IMR-90 (cell line): Measurements from ENCODE around the gene MFSD2B. TPM values are rescaled to one million over a fixed set of nuclear protein-coding genes. Genes with fewer than 3 reads are reported as not detected.

Experiments used
- ATAC-seq: fragments of 200-7000 bp; cut with Tn5 transposase; 2 replicates; pipeline ENCODE4 v1.9.1; 2020; ENCODE audit warnings: low read depth, mild to moderate bottlenecking, moderate library complexity
- BruUV-seq: library from RNA; stranded (reverse); fragments of 400-500 nt; replicated peaks from 2 replicates; lab custom pipeline; 2021; lab: Mats Ljungman, UMichigan
- CTCF ChIA-PET: fragments of 300-600 bp; formaldehyde crosslinking; extraction: SDS; loops from one replicate; lab custom pipeline; 2021; ENCODE audit warnings: antibody characterized with exemption; lab: Yijun Ruan, JAX
- POLR2A ChIA-PET: fragments of 300-600 bp; sonication (Branson Sonifier 250); formaldehyde crosslinking; loops from one replicate; lab custom pipeline; 2022; ENCODE audit warnings: antibody characterized with exemption; ENCODE audit not compliant: unreplicated experiment; lab: Charles Lee
- DNase-seq: peaks from one replicate; pipeline ENCODE4 v3.0.0; 2013
- H2AFZ ChIP-seq: replicated peaks from 2 replicates; pipeline ENCODE3; 2013; ENCODE audit warnings: low read length, mild to moderate bottlenecking; ENCODE audit not compliant: poor library complexity
- H2AK5ac ChIP-seq: 2 replicates; pipeline ENCODE4 v1.6.1; 2013; ENCODE audit warnings: low read depth, low read length, inconsistent platforms
- H2AK9ac ChIP-seq: replicated peaks from 2 replicates; pipeline ENCODE3; 2013; ENCODE audit warnings: mild to moderate bottlenecking, low read depth, low read length, moderate library complexity; ENCODE audit not compliant: poor library complexity
- H2BK120ac ChIP-seq: 2 replicates; pipeline ENCODE4 v1.6.1; 2013; ENCODE audit warnings: low read depth, low read length, inconsistent platforms
- H2BK15ac ChIP-seq: 3 replicates; pipeline ENCODE4 v1.6.1; 2013; ENCODE audit warnings: low read depth, low read length, inconsistent platforms
- H2BK20ac ChIP-seq: 2 replicates; pipeline ENCODE4 v1.6.1; 2013; ENCODE audit warnings: low read depth, mild to moderate bottlenecking, inconsistent platforms, low read length, moderate library complexity
- H2BK5ac ChIP-seq: 2 replicates; pipeline ENCODE4 v1.6.1; 2013; ENCODE audit warnings: mild to moderate bottlenecking, low read depth, low read length, inconsistent platforms; ENCODE audit not compliant: poor library complexity, severe bottlenecking
- H3K14ac ChIP-seq: replicated peaks from 2 replicates; pipeline ENCODE4 v1.6.1; 2013; ENCODE audit warnings: low read depth, low read length, inconsistent platforms
- H3K18ac ChIP-seq: 2 replicates; pipeline ENCODE4 v1.6.1; 2013; ENCODE audit warnings: low read depth, low read length, control low read depth
- H3K23ac ChIP-seq: 2 replicates; pipeline ENCODE4 v1.6.1; 2013; ENCODE audit warnings: low read depth, low read length, inconsistent platforms
- H3K27ac ChIP-seq: 2 replicates; pipeline ENCODE4 v1.5.1; 2013; ENCODE audit warnings: mild to moderate bottlenecking, control low read depth, low read length; ENCODE audit not compliant: insufficient read depth
- H3K27me3 ChIP-seq: 2 replicates; pipeline ENCODE4 v1.6.1; 2013; ENCODE audit warnings: low read length; ENCODE audit not compliant: control insufficient read depth, insufficient read depth
- H3K36me3 ChIP-seq: 2 replicates; pipeline ENCODE4 v1.6.1; 2013; ENCODE audit warnings: low read length, mixed read lengths; ENCODE audit not compliant: control insufficient read depth, insufficient read depth
- H3K4ac ChIP-seq: 2 replicates; pipeline ENCODE4 v1.6.1; 2013; ENCODE audit warnings: low read depth, low read length, inconsistent platforms
- H3K4me1 ChIP-seq: 2 replicates; pipeline ENCODE4 v1.6.1; 2013; ENCODE audit warnings: low read length, mixed read lengths; ENCODE audit not compliant: control insufficient read depth, insufficient read depth
- H3K4me2 ChIP-seq: 2 replicates; pipeline ENCODE4 v1.6.1; 2013; ENCODE audit warnings: low read depth, mild to moderate bottlenecking, control low read depth, low read length, moderate library complexity
- H3K4me3 ChIP-seq: 2 replicates; pipeline ENCODE4 v1.5.1; 2013; ENCODE audit warnings: low read depth, mild to moderate bottlenecking, control low read depth, low read length, moderate library complexity; ENCODE audit not compliant: insufficient read depth
- H3K56ac ChIP-seq: 2 replicates; pipeline ENCODE4 v1.6.1; 2013; ENCODE audit warnings: low read length, inconsistent platforms; ENCODE audit not compliant: insufficient read depth; ENCODE audit errors: extremely low read depth
- H3K79me1 ChIP-seq, 2 experiments: 2 replicates each; pipeline ENCODE4 v1.6.1; 2013; ENCODE audit warnings: low read length in 2 of 2, inconsistent platforms in 1 of 2, low read depth in 1 of 2
- H3K9ac ChIP-seq: 2 replicates; pipeline ENCODE4 v1.6.1; 2013; ENCODE audit warnings: low read depth, low read length, control low read depth
- H3K9me1 ChIP-seq: 2 replicates; pipeline ENCODE4 v1.6.1; 2013; ENCODE audit warnings: low read length, inconsistent platforms; ENCODE audit not compliant: insufficient read depth
- H3K9me3 ChIP-seq: 2 replicates; pipeline ENCODE4 v1.6.1; 2013; ENCODE audit warnings: low read length; ENCODE audit not compliant: control insufficient read depth, insufficient read depth
- H4K20me1 ChIP-seq: 2 replicates; pipeline ENCODE4 v1.6.1; 2013; ENCODE audit warnings: low read length, inconsistent platforms; ENCODE audit not compliant: insufficient read depth
- H4K5ac ChIP-seq: 2 replicates; pipeline ENCODE4 v1.6.1; 2013; ENCODE audit warnings: mild to moderate bottlenecking, low read depth, low read length, control low read depth
- H4K8ac ChIP-seq, 2 experiments: 2 replicates each; pipeline ENCODE4 v1.6.1; 2013; ENCODE audit warnings: low read depth in 2 of 2, low read length in 2 of 2, control low read depth in 1 of 2, inconsistent platforms in 1 of 2
- H4K91ac ChIP-seq: 2 replicates; pipeline ENCODE4 v1.6.1; 2013; ENCODE audit warnings: low read depth, low read length, inconsistent platforms; ENCODE audit not compliant: insufficient read depth
- BHLHE40 ChIP-seq: fragments of 150-350 bp; IDR thresholded peaks from 2 replicates; pipeline ENCODE4 v1.6.1; 2016; ENCODE audit warnings: mild to moderate bottlenecking, low read depth, low read length
- FOS ChIP-seq: fragments of 150-350 bp; IDR thresholded peaks from 2 replicates; pipeline ENCODE4 v1.6.1; 2016; ENCODE audit warnings: low read depth, low read length
- MXI1 ChIP-seq: IDR thresholded peaks from 2 replicates; pipeline ENCODE4 v1.6.1; 2012; ENCODE audit warnings: low read depth, mild to moderate bottlenecking, low read length, moderate library complexity, borderline replicate concordance
- NFE2L2 ChIP-seq: fragments of 150-350 bp; IDR thresholded peaks from 2 replicates; pipeline ENCODE4 v1.6.1; 2016; ENCODE audit warnings: low read depth, mild to moderate bottlenecking, low read length
- WGBS, 2 experiments: methylation state at CpG; one replicate each; pipeline versions ENCODE4 v1.1.5 to v1.1.7; 2013; ENCODE audit warnings: missing lambda C conversion rate in 2 of 2; ENCODE audit not compliant: insufficient read length in 1 of 2; ENCODE audit errors: extremely low coverage in 2 of 2; 5-methylcytosine and 5-hydroxymethylcytosine counted together
- dilution Hi-C: fragments of 300-500 bp; cut with HindIII; formaldehyde crosslinking; loops from one replicate; pipeline ENCODE4 v1.14.3; 2018; ENCODE audit warnings: low sequenced_read_pairs; ENCODE audit not compliant: unreplicated experiment
- in situ Hi-C: fragments of 300-500 bp; cut with MboI; formaldehyde crosslinking; loops from 3 replicates; pipeline ENCODE4 v1.14.3; 2019; ENCODE audit warnings: low sequenced_read_pairs, inconsistent platforms, mixed read lengths
- intact Hi-C: fragments of 100-400 bp; cut with micrococcal nuclease; formaldehyde crosslinking; loops from 2 replicates; pipeline ENCODE4 v1.10.0; 2022
- polyA plus RNA-seq, 3 experiments: library from polyadenylated mRNA; depleted of rRNA; stranded (reverse); fragments of >200 nt; gene quantifications; 2 replicates each; pipeline ENCODE4 v1.2.3, GENCODE V29; 2012; ENCODE audit warnings: low replicate concordance in 1 of 3
- total RNA-seq: library from RNA; depleted of rRNA; stranded (reverse); fragments of >200 nt; gene quantifications from 2 replicates; pipeline ENCODE4 v1.2.3, GENCODE V29; 2012
- TF ChIP-seq, protein P1 (sequence below): fragments of 150-350 bp; IDR thresholded peaks from 2 replicates; pipeline ENCODE4 v1.6.1; 2016; ENCODE audit warnings: low read depth, mild to moderate bottlenecking, low read length, moderate library complexity, borderline replicate concordance
- TF ChIP-seq, protein P2 (sequence below): fragments of 150-350 bp; IDR thresholded peaks from 2 replicates; pipeline ENCODE4 v1.6.1; 2017; ENCODE audit warnings: mild to moderate bottlenecking, antibody characterized with exemption, low read length, low read depth

The MFSD2B gene
- total and polyA plus RNA-seq, 2 of the 4 experiments (the other 2 are of a cell fraction), result 0.05 TPM; not detected in 1

DNA sequence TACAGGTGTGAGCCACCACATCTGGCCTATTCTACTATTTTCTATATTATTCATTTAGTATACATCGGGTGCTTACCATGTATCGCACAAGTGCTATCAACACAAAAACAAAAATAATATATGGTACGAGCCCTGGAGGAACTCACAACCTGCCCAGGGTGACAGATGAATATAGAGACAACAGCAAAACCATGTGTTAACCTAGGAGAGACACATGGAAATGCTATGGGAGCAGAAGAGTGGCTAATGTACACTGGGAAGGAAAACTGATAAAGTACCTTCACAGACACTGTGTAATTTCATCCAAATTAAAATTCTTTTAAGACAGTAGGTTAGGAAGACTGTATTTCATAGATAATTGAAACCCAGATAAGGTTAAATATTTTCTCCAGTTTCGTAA lies 62.4 kb downstream of the MFSD2B start:
- Histone ChIP-seq H2BK120ac (no peak overlapping the region), H3K56ac (no peak overlapping the region), H2AK9ac (no peak overlapping the region), H3K4me1 (0 out of 2 replicates have a peak, but pooled peaks cover 2% of the 10 kb centered on the region), H3K9me3 (no peaks in the 10 kb centered on the region), H4K8ac (no peak overlapping the region), H3K4ac (no peak overlapping the region), H4K5ac (no peak overlapping the region), H3K27me3 (no peaks in the 10 kb centered on the region), H3K79me1 (peaks cover 30 to 42% of the 10 kb centered on the region in 2 experiments), H3K4me2 (no peak overlapping the region), H3K23ac (no peak overlapping the region), H2BK20ac (no peak overlapping the region), H2AK5ac (no peak overlapping the region), H4K20me1 (no peaks in the 10 kb centered on the region; the same call in 1 of the 2 replicates), H3K14ac (no peak overlapping the region), H3K27ac (no peak overlapping the region), H4K91ac (no peak overlapping the region), H2AFZ (no peak overlapping the region), H3K9ac (no peak overlapping the region), H2BK5ac (no peak overlapping the region), H3K9me1 (peaks cover 6% of the 10 kb centered on the region; the same call in 1 of the 2 replicates), H2BK15ac (no peak overlapping the region), H3K4me3 (no peak overlapping the region), H3K36me3 (peaks cover 20% of the 10 kb centered on the region), H3K18ac (no peak overlapping the region)
- ATAC-seq (no peak), DNase-seq (no peak)
- TF ChIP-seq NFE2L2 (no peak), BHLHE40 (no peak), FOS (no peak), MXI1 (no peak)
- TF ChIP-seq, protein P1, sequence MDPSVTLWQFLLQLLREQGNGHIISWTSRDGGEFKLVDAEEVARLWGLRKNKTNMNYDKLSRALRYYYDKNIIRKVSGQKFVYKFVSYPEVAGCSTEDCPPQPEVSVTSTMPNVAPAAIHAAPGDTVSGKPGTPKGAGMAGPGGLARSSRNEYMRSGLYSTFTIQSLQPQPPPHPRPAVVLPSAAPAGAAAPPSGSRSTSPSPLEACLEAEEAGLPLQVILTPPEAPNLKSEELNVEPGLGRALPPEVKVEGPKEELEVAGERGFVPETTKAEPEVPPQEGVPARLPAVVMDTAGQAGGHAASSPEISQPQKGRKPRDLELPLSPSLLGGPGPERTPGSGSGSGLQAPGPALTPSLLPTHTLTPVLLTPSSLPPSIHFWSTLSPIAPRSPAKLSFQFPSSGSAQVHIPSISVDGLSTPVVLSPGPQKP, result no peak
- TF ChIP-seq, protein P2, sequence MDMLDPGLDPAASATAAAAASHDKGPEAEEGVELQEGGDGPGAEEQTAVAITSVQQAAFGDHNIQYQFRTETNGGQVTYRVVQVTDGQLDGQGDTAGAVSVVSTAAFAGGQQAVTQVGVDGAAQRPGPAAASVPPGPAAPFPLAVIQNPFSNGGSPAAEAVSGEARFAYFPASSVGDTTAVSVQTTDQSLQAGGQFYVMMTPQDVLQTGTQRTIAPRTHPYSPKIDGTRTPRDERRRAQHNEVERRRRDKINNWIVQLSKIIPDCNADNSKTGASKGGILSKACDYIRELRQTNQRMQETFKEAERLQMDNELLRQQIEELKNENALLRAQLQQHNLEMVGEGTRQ, result no peak
- ChIA-PET CTCF (interaction anchor here (0.6 to 1.0 kb wide), 2 partner anchors 12 to 24 kb away, joined by 4 to 7 read pairs; partner anchors contain the start of gene TP53I3), POLR2A (no interaction called here)
- WGBS, 2 experiments, result no CpG with 5 or more reads among the region's 4 CpGs
- BruUV-seq, result no TSS peak
- in situ Hi-C loops (loop anchor here (10.0 kb wide), 1 partner anchor 247 kb away; no protein-coding TSS in a partner anchor), intact Hi-C loops (no loop called here), dilution Hi-C loops (no loop called here)
